Measurements from ENCODE around the gene CDK13. TPM values are rescaled to one million over a fixed set of nuclear protein-coding genes. Genes with fewer than 3 reads are reported as not detected.

Gene CDK13
- total and polyA plus RNA-seq, 11 donors = 12.4 to 32.2 (median 24.1) TPM

DNA sequence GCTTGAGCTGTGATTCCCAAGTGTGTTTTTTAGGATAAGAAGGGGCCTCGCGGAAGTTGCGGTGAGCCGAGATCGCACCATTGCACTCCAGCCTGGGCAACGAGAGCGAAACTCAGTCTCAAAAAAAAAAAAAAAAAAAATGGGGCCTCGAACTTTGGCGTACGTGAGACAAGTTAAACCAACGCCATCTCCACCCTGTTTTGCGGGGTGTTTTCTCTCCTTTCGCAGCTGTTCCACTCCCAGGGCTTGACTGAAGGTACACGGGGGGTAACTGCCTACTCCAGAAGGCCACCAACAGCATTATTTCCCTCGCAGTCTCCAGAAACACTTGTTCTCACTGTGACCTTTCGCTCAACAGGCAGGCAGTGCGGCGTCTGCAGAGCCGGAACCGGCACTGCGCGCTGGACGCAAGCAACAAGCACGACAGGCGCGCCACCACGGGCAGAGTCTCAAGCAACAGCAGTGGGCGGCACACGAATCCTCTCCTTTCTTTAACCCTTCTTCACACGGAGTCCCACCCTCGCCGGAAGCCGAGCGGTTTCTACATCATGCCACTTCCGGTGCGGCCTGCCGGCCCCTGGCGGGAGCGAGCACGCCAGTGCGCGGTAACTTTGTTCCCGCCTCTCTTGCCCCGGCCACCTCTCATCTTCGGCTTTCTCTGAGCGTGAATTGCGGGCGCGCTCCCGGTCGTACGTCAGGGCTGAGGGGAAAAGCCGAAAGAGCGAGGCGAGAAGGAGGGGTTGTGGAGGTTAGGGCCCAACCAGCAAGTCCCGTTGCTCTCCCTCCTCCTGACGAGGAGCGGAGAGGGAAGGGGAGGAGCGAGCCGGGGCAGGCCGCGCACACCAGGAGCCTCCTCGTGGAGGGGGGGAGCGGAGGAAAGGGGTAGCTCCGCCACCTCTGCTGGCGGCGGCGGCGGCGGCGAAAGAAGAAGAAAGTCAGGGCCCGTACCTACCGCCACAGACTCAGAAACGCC, 814 bp upstream of the CDK13 start:
- H3K9me3 ChIP-seq = no peaks in the 10 kb centered on the region
- H3K27ac ChIP-seq = peak overlapping the region; percentile 92 to 100 (median 98)
- H3K4me3 ChIP-seq = peak overlapping the region; percentile 58 to 99 (median 85)
- no peaks in the 10 kb centered on the region for H3K27me3 ChIP-seq
- ATAC-seq = peak; percentile 92 to 95 (median 94)
- TF ChIP-seq, protein P1, sequence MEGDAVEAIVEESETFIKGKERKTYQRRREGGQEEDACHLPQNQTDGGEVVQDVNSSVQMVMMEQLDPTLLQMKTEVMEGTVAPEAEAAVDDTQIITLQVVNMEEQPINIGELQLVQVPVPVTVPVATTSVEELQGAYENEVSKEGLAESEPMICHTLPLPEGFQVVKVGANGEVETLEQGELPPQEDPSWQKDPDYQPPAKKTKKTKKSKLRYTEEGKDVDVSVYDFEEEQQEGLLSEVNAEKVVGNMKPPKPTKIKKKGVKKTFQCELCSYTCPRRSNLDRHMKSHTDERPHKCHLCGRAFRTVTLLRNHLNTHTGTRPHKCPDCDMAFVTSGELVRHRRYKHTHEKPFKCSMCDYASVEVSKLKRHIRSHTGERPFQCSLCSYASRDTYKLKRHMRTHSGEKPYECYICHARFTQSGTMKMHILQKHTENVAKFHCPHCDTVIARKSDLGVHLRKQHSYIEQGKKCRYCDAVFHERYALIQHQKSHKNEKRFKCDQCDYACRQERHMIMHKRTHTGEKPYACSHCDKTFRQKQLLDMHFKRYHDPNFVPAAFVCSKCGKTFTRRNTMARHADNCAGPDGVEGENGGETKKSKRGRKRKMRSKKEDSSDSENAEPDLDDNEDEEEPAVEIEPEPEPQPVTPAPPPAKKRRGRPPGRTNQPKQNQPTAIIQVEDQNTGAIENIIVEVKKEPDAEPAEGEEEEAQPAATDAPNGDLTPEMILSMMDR (IDR thresholded peaks at IDR 0.05) = peak in 3 of 12 donors; percentile 2 to 20 (median 9)
- TF ChIP-seq POLR2A (IDR thresholded peaks at IDR 0.05) = peak in 1 of 2 donors; percentile 72
- H3K4me1 ChIP-seq = peaks cover 7 to 32% (median 15%) of the 10 kb centered on the region in 12 donors
- 0 to 1% (median 0%) methylated on average over 64 to 74 of the region's 74 CpGs for WGBS, 4 donors
- DNase-seq = peak; percentile 99
- H3K36me3 ChIP-seq = no peaks in the 10 kb centered on the region
- intact Hi-C loops (cut with DNase I) = loop anchor here in 6 of 10 donors (1.0 to 5.0 kb wide), 4 partner anchors 52 to 185 kb away; partner anchors contain the start of gene MPLKIP (in 2 of the 6)

DNA sequence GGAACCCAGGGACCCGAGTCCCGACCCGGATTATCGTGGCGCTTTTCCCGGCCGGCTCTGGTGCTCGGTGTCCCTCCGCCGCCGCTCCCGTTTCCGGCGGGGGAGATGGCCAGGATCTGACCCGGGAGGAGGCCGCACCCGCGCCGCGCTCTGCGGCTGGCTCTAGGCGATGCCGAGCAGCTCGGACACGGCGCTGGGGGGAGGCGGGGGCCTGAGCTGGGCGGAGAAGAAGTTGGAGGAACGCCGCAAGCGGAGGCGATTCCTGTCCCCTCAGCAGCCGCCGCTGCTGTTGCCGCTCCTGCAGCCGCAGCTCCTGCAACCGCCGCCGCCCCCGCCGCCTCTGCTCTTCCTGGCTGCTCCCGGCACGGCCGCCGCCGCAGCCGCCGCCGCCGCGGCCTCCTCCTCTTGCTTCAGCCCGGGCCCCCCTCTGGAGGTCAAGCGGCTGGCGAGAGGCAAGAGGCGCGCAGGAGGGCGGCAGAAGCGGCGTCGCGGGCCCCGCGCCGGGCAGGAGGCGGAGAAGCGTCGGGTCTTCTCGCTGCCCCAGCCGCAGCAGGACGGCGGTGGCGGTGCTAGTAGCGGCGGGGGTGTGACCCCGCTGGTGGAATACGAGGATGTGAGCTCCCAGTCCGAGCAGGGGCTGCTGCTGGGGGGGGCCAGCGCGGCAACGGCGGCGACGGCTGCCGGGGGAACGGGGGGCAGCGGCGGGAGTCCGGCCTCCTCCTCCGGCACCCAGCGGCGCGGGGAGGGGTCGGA, 593 bp downstream of the CDK13 start:
- Histone ChIP-seq H3K4me3 (peak overlapping the region; percentile 58 to 99 (median 85)), H3K9me3 (no peaks in the 10 kb centered on the region), H3K36me3 (no peaks in the 10 kb centered on the region), H3K27me3 (no peaks in the 10 kb centered on the region), H3K4me1 (peaks cover 8 to 46% (median 29%) of the 10 kb centered on the region in 12 donors), H3K27ac (peak overlapping the region; percentile 92 to 100 (median 98))
- 0 to 1% (median 1%) methylated on average over 43 to 93 of the region's 93 CpGs for WGBS, 4 donors
- ATAC-seq (peak in 2 of 4 donors; percentile 9 to 13), DNase-seq (peak; percentile 27 to 81 (median 68))
- intact Hi-C loops (cut with DNase I) = loop anchor here (2.0 to 10.0 kb wide), 8 partner anchors 52 to 216 kb away; partner anchors contain the start of genes MPLKIP (in 2 of the 10) and SUGCT (in 2 of the 10)
- TF ChIP-seq POLR2A (IDR thresholded peaks at IDR 0.05) = no peak
- TF ChIP-seq, protein P1 (IDR thresholded peaks at IDR 0.05) = no peak

DNA sequence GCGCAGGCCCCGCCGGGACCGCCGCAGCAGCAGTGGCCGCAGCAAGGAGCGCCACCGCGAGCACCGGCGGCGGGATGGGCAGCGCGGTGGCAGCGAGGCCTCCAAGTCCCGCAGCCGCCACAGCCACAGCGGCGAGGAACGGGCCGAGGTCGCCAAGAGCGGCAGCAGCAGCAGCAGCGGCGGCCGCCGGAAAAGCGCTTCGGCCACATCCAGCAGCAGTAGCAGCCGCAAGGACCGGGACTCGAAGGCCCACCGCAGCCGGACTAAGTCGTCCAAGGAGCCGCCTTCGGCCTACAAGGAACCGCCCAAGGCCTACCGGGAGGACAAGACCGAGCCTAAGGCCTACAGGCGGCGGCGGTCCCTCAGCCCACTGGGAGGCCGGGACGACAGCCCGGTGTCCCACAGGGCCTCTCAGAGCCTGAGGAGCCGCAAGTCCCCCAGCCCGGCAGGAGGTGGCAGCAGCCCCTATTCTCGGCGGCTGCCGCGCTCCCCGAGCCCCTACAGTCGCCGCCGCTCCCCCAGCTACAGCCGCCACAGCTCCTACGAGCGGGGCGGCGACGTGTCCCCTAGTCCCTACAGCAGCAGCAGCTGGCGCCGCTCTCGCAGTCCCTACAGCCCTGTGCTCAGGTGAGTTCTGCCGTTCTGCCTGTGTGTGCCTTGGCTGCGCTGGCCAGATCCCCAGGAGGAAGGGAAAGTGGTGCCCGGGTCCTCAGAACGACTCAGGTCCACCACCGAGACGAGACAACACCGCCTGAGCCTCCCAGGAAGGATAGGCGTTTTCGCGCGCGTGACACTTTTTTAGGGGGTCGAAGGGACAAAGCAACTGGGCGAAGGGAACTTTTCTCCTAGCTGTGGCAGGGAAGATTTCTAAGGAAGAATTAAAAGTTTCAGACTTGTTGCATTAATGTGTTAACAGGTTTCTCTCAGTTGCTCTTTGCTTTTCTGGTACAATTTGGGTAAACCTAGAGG, 1.5 kb downstream of the CDK13 start:
- DNase-seq (peak; percentile 58 to 77 (median 71)), ATAC-seq (peak in 3 of 4 donors; percentile 20 to 30 (median 21))
- Histone ChIP-seq H3K36me3 (no peaks in the 10 kb centered on the region), H3K4me1 (peaks cover 8 to 54% (median 38%) of the 10 kb centered on the region in 12 donors), H3K9me3 (no peaks in the 10 kb centered on the region), H3K27me3 (no peaks in the 10 kb centered on the region), H3K27ac (peak overlapping the region; percentile 92 to 100 (median 98)), H3K4me3 (peak overlapping the region; percentile 58 to 99 (median 85))
- TF ChIP-seq, protein P1 (IDR thresholded peaks at IDR 0.05) = peak; percentile 29 to 66 (median 42)
- no peak for TF ChIP-seq POLR2A (IDR thresholded peaks at IDR 0.05)
- WGBS, 4 donors = 0 to 1% (median 1%) methylated on average over 23 to 79 of the region's 79 CpGs
- intact Hi-C loops (cut with DNase I) = loop anchor here (2.0 to 10.0 kb wide), 8 partner anchors 53 to 217 kb away; partner anchors contain the start of genes MPLKIP (in 2 of the 10) and SUGCT (in 2 of the 10)
